ENCODE data around the gene NXNL1. TPM values are rescaled to one million over a fixed set of nuclear protein-coding genes. Genes with fewer than 3 reads are reported as not detected.

NXNL1 gene
- total and polyA plus RNA-seq, 2 experiments from 2014 or later = not detected

- H3K4me3 Mint-ChIP-seq = no peak overlapping the region
- H3K27ac ChIP-seq (ENCODE audit: low read depth) = no peak overlapping the region
- peaks cover 21% of the 10 kb centered on the region for H3K4me1 Mint-ChIP-seq
- H3K9me2 ChIP-seq (ENCODE audit: insufficient read depth) = no peaks in the 10 kb centered on the region
- H3K36me3 Mint-ChIP-seq (ENCODE audit: low read depth) = no peaks in the 10 kb centered on the region; the same call in 1 of the 3 replicates
- peaks cover 3% of the 10 kb centered on the region for H3K27me3 ChIP-seq (ENCODE audit: insufficient read depth)
- TF ChIP-seq CTCF (conservative IDR thresholded peaks at IDR 0.05; ENCODE audit: low read depth in 2 of 2) (no peak), POLR2AphosphoS5 (IDR thresholded peaks at IDR 0.05; ENCODE audit: low read depth) (no peak), EZH2phosphoT487 (IDR thresholded peaks at IDR 0.05; ENCODE audit: unreplicated experiment) (no peak), ZNF114 (CRISPR knock-in tag; IDR thresholded peaks at IDR 0.05) (no peak), NANOG (IDR thresholded peaks at IDR 0.05; ENCODE audit: borderline replicate concordance) (no peak), CREB1 (CRISPR knock-in tag; IDR thresholded peaks at IDR 0.05; ENCODE audit: low read depth) (no peak), STAT1 (IDR thresholded peaks at IDR 0.05; ENCODE audit: unreplicated experiment) (no peak), ZNF331 (CRISPR knock-in tag; IDR thresholded peaks at IDR 0.05; ENCODE audit: low read depth) (no peak)
- ATAC-seq (no peak), DNase-seq (ENCODE audit: low spot score) (no peak)
- no peak overlapping the region for H2AFZ ChIP-seq
- no peak overlapping the region for H3K4me3 ChIP-seq
- no peaks in the 10 kb centered on the region for H4K20me1 ChIP-seq (replicated peaks; ENCODE audit: insufficient read depth)
- H3K4me2 ChIP-seq = no peak overlapping the region
- no peak overlapping the region for H3K27ac Mint-ChIP-seq
- peaks cover 14% of the 10 kb centered on the region; the same call in 1 of the 2 replicates for H3K4me1 ChIP-seq (ENCODE audit: insufficient read depth)
- H3F3A ChIP-seq (replicated peaks; ENCODE audit: low read depth) = 0 out of 2 replicates have a peak, but pooled peaks cover 4% of the 10 kb centered on the region
- no peaks in the 10 kb centered on the region for H3K79me2 ChIP-seq (replicated peaks; ENCODE audit: insufficient read depth)
- no peaks in the 10 kb centered on the region for H3K36me3 ChIP-seq (ENCODE audit: insufficient read depth)
- no peaks in the 10 kb centered on the region for H3K9me3 Mint-ChIP-seq
- H3K27me3 Mint-ChIP-seq (ENCODE audit: insufficient read depth, low read depth, poor library complexity) = peaks cover 15% of the 10 kb centered on the region
Measured at GRCh38 chr19:17421942-17422341, 38.8 kb downstream of the NXNL1 start.

DNA sequence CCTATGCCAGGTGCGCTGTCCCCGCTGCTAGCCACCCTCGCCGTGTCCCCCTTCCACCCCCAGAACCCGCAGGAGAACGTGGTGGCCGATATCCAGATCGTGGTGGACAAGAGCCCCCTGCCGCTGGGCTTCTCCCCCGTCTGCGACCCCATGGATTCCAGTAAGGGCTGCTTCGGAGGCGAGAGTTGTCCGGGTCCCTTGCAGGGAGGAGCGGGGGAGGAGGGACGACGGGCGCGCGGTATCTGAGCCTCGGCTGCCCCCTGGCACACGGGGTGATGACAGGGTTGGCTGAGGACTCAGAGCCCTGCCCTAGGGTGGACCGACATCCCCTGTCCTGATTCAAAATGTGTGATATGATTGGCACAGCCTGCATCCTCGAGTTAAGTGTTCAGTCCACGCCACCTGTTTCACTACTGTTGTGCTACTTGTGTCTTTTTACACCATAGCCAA lies 40.2 kb downstream of the NXNL1 start:
- TF ChIP-seq EZH2phosphoT487 (IDR thresholded peaks at IDR 0.05; ENCODE audit: unreplicated experiment) (no peak), CTCF (conservative IDR thresholded peaks at IDR 0.05; ENCODE audit: low read depth in 2 of 2) (peak in 1 of 2 experiments; percentile 61; a peak in 3 of 4 replicates), NANOG (IDR thresholded peaks at IDR 0.05; ENCODE audit: borderline replicate concordance) (no peak)
- H3K36me3 Mint-ChIP-seq (ENCODE audit: low read depth) = no peaks in the 10 kb centered on the region; the same call in 1 of the 3 replicates
- Histone ChIP-seq H2AFZ (peak overlapping the region; percentile 85), H3K27ac (ENCODE audit: low read depth) (no peak overlapping the region), H3K36me3 (ENCODE audit: insufficient read depth) (no peaks in the 10 kb centered on the region), H3K79me2 (replicated peaks; ENCODE audit: insufficient read depth) (no peaks in the 10 kb centered on the region), H3K4me1 (ENCODE audit: insufficient read depth) (peaks cover 19% of the 10 kb centered on the region), H4K20me1 (replicated peaks; ENCODE audit: insufficient read depth) (no peaks in the 10 kb centered on the region), H3K9me2 (ENCODE audit: insufficient read depth) (no peaks in the 10 kb centered on the region), H3K27me3 (ENCODE audit: insufficient read depth) (peaks cover 18% of the 10 kb centered on the region), H3K4me3 (peak overlapping the region; percentile 70), H3F3A (replicated peaks; ENCODE audit: low read depth) (0 out of 2 replicates have a peak, but pooled peaks cover 4% of the 10 kb centered on the region), H3K4me2 (peak overlapping the region; percentile 88)
- no peaks in the 10 kb centered on the region for H3K9me3 Mint-ChIP-seq
- no peak overlapping the region; the same call in 1 of the 2 replicates for H3K27ac Mint-ChIP-seq
- peak overlapping the region; percentile 86 for H3K4me3 Mint-ChIP-seq
- peak; percentile 34 for ATAC-seq
- peak; percentile 68 for DNase-seq (ENCODE audit: low spot score)
- H3K4me1 Mint-ChIP-seq = peaks cover 28% of the 10 kb centered on the region
- peaks cover 24% of the 10 kb centered on the region for H3K27me3 Mint-ChIP-seq (ENCODE audit: insufficient read depth, low read depth, poor library complexity)
